SK-N-SH (cell line): ENCODE data around the gene CYP2A7. TPM values are rescaled to one million over a fixed set of nuclear protein-coding genes. Genes with fewer than 3 reads are reported as not detected.
"Not testable (repeated sequence)": the region's sequence is repeated elsewhere in the genome, so short reads cannot be mapped to it uniquely, and the experiment has no call there.

Experiments
- CTCF ChIA-PET: fragments of 300-600, 350-600 bp; formaldehyde crosslinking; extraction: SDS; loops from one replicate; lab custom pipeline; 2021; lab: Yijun Ruan, JAX
- POLR2A ChIA-PET: fragments of 350-600 bp; sonication (Branson Sonifier 250); formaldehyde crosslinking; extraction: SDS; loops from one replicate; lab custom pipeline; 2020; ENCODE audit warnings: antibody characterized with exemption, inconsistent platforms; lab: Yijun Ruan, JAX
- DNase-seq: peaks from one replicate; pipeline ENCODE4 v3.0.0; 2012
- H2AFZ ChIP-seq: fragments of 200-600 bp; sonication (generic); 2 replicates; pipeline ENCODE4 v1.8.1; 2016; ENCODE audit warnings: antibody characterized with exemption, mild to moderate bottlenecking, low read depth
- H3F3A ChIP-seq: fragments of 200-600 bp; sonication (generic); replicated peaks from 2 replicates; pipeline ENCODE3; 2016; ENCODE audit warnings: antibody characterized with exemption, mild to moderate bottlenecking; ENCODE audit not compliant: insufficient read depth
- H3K27ac ChIP-seq, 2 experiments: fragments of 200-500 bp in 1 of 2; fragments of 200-600 bp in 1 of 2; sonication (Bioruptor generic) in 1 of 2; sonication (generic), shearing (Covaris generic) in 1 of 2; 2 replicates each; pipeline versions ENCODE4 v1.5.1 to v1.6.1; 2014 to 2016; ENCODE audit warnings: low read depth in 2 of 2, inconsistent platforms in 1 of 2, low read length in 1 of 2, mild to moderate bottlenecking in 1 of 2, mixed read lengths in 1 of 2
- H3K27me3 ChIP-seq: fragments of 200-600 bp; sonication (generic), shearing (Covaris generic); 2 replicates; pipeline ENCODE4 v1.6.1; 2016; ENCODE audit warnings: mixed run types; ENCODE audit not compliant: insufficient read depth
- H3K36me3 ChIP-seq, 2 experiments: fragments of 200-500 bp in 1 of 2; fragments of 200-600 bp in 1 of 2; sonication (Bioruptor generic) in 1 of 2; sonication (generic) in 1 of 2; replicated peaks in 1 of 2; 2 replicates each; pipeline versions ENCODE3 to v1.5.1; 2014 to 2016; ENCODE audit warnings: low read length in 1 of 2, mild to moderate bottlenecking in 1 of 2; ENCODE audit not compliant: insufficient read depth in 2 of 2, control insufficient read depth in 1 of 2
- H3K4me1 ChIP-seq, 2 experiments: fragments of 200-500 bp in 1 of 2; fragments of 200-600 bp in 1 of 2; sonication (Bioruptor generic) in 1 of 2; sonication (generic), shearing (Covaris generic) in 1 of 2; 2 replicates each; pipeline versions ENCODE4 v1.5.1 to v1.6.1; 2014 to 2016; ENCODE audit warnings: low read depth in 1 of 2, low read length in 1 of 2, mixed run types in 1 of 2; ENCODE audit not compliant: insufficient read depth in 2 of 2, control insufficient read depth in 1 of 2
- H3K4me2 ChIP-seq: fragments of 200-600 bp; sonication (generic), shearing (Covaris generic); 2 replicates; pipeline ENCODE4 v1.6.1; 2017; ENCODE audit warnings: mixed run types
- H3K4me3 ChIP-seq, 2 experiments: fragments of 200-500 bp in 1 of 2; fragments of 200-600 bp in 1 of 2; sonication (Bioruptor generic) in 1 of 2; sonication (generic), shearing (Covaris generic) in 1 of 2; 2 replicates each; pipeline versions ENCODE4 v1.5.1 to v1.8.1; 2014 to 2016; ENCODE audit warnings: low read depth in 2 of 2, inconsistent platforms in 1 of 2, low read length in 1 of 2, mild to moderate bottlenecking in 1 of 2, mixed read lengths in 1 of 2, moderate library complexity in 1 of 2
- H3K79me2 ChIP-seq: fragments of 200-600 bp; sonication (generic); 2 replicates; pipeline ENCODE4 v1.8.1; 2017; ENCODE audit warnings: mild to moderate bottlenecking; ENCODE audit not compliant: insufficient read depth
- H3K9ac ChIP-seq: fragments of 200-600 bp; sonication (generic); 2 replicates; pipeline ENCODE4 v1.6.1; 2017; ENCODE audit warnings: mixed run types
- H3K9me2 ChIP-seq: fragments of 200-600 bp; sonication (generic); 2 replicates; pipeline ENCODE4 v1.6.1; 2017; ENCODE audit warnings: mixed run types
- H3K9me3 ChIP-seq: fragments of 200-600 bp; sonication (generic); 2 replicates; pipeline ENCODE4 v1.6.1; 2017; ENCODE audit warnings: mixed run types, mild to moderate bottlenecking, moderate library complexity
- H4K20me1 ChIP-seq: fragments of 200-600 bp; sonication (generic); 2 replicates; pipeline ENCODE4 v1.6.1; 2017; ENCODE audit warnings: mild to moderate bottlenecking, mixed run types; ENCODE audit not compliant: insufficient read depth
- RFX5 ChIP-seq: IDR thresholded peaks from 2 replicates; pipeline ENCODE4 v1.6.1; 2012; ENCODE audit warnings: mild to moderate bottlenecking, improper control_type of control experiment, low read length
- USF1 ChIP-seq: IDR thresholded peaks from 2 replicates; pipeline ENCODE4 v1.4.0; 2012; ENCODE audit warnings: low read depth, borderline replicate concordance
- WGBS: methylation state at CpG from one replicate; pipeline ENCODE4 v1.1.6; 2017; ENCODE audit warnings: low lambda C conversion rate; 5-methylcytosine and 5-hydroxymethylcytosine counted together
- polyA plus RNA-seq, 3 experiments: library from polyadenylated mRNA; depleted of rRNA; stranded (reverse); fragments of >200 nt; gene quantifications; 2 replicates each; pipeline ENCODE4 v1.2.3, GENCODE V29; 2012

The CYP2A7 gene
- polyA plus RNA-seq, 1 of the 3 experiments (the other 2 are of a cell fraction) = not detected

- H3K4me1 ChIP-seq, H3K9me3 ChIP-seq, H3K9ac ChIP-seq, H3K4me3 ChIP-seq, H3K27ac ChIP-seq, H4K20me1 ChIP-seq, DNase-seq, H3F3A ChIP-seq, H3K9me2 ChIP-seq, H3K36me3 ChIP-seq, H3K79me2 ChIP-seq, H2AFZ ChIP-seq, H3K4me2 ChIP-seq, POLR2A ChIA-PET, CTCF ChIA-PET: not testable (repeated sequence)
- 37% methylated on average over 5 of the region's 5 CpGs for WGBS
- peaks cover 19% of the 10 kb centered on the region; the same call in 1 of the 2 replicates for H3K27me3 ChIP-seq
These were observed 18.5 kb upstream of the CYP2A7 start for GRCh38 chr19:40900521-40900920.

GRCh38 chr19:40899964-40900363 lies 17.9 kb upstream of the CYP2A7 start:
- not testable (repeated sequence) for H3K9me3 ChIP-seq, H3K4me2 ChIP-seq

GRCh38 chr19:40896843-40897789 lies 15.1 kb upstream of the CYP2A7 start:
- H3K36me3 ChIP-seq, DNase-seq, H3K9me2 ChIP-seq, H3K27ac ChIP-seq, H3K4me2 ChIP-seq, H3K9ac ChIP-seq, H4K20me1 ChIP-seq, CTCF ChIA-PET, H2AFZ ChIP-seq, H3K4me3 ChIP-seq, H3K4me1 ChIP-seq, H3F3A ChIP-seq, POLR2A ChIA-PET, H3K79me2 ChIP-seq, H3K9me3 ChIP-seq: not testable (repeated sequence)
- H3K27me3 ChIP-seq = peaks cover 22% of the 10 kb centered on the region; the same call in 1 of the 2 replicates
- 18% methylated on average over 13 of the region's 13 CpGs for WGBS

More at GRCh38 chr19:40899964-40900363, 17.9 kb upstream of the CYP2A7 start:
- H4K20me1 ChIP-seq, CTCF ChIA-PET, DNase-seq, H3K9me2 ChIP-seq, H3K79me2 ChIP-seq, H3K4me3 ChIP-seq, H3K4me1 ChIP-seq, H3K36me3 ChIP-seq, H3K9ac ChIP-seq, H3K27ac ChIP-seq, POLR2A ChIA-PET, H2AFZ ChIP-seq, H3F3A ChIP-seq: not testable (repeated sequence)
- WGBS = 39% methylated on average over 12 of the region's 12 CpGs
- H3K27me3 ChIP-seq = peaks cover 14% of the 10 kb centered on the region; the same call in 1 of the 2 replicates

GRCh38 chr19:40896418-40896796 lies 14.4 kb upstream of the CYP2A7 start:
- Histone ChIP-seq H3K36me3 (no peaks in the 10 kb centered on the region), H3K9ac (no peak overlapping the region), H3K9me3 (no peaks in the 10 kb centered on the region), H3K79me2 (no peaks in the 10 kb centered on the region), H3F3A (no peaks in the 10 kb centered on the region), H3K4me1 (no peaks in the 10 kb centered on the region), H2AFZ (no peak overlapping the region), H3K4me3 (no peak overlapping the region), H3K9me2 (no peaks in the 10 kb centered on the region), H4K20me1 (no peaks in the 10 kb centered on the region), H3K27ac (no peak overlapping the region), H3K27me3 (peaks cover 22% of the 10 kb centered on the region; the same call in 1 of the 2 replicates), H3K4me2 (no peak overlapping the region)
- DNase-seq = no peak
- ChIA-PET POLR2A (no interaction called here), CTCF (no interaction called here)
- TF ChIP-seq RFX5 (no peak), USF1 (no peak)
- WGBS = 65% methylated on average over 5 of the region's 5 CpGs
